Measurements from ENCODE around the gene EXD3. TPM values are rescaled to one million over a fixed set of nuclear protein-coding genes. Genes with fewer than 3 reads are reported as not detected.

The EXD3 gene
- total RNA-seq, 1 experiment from 2014 or later, result 1.9 TPM

DNA sequence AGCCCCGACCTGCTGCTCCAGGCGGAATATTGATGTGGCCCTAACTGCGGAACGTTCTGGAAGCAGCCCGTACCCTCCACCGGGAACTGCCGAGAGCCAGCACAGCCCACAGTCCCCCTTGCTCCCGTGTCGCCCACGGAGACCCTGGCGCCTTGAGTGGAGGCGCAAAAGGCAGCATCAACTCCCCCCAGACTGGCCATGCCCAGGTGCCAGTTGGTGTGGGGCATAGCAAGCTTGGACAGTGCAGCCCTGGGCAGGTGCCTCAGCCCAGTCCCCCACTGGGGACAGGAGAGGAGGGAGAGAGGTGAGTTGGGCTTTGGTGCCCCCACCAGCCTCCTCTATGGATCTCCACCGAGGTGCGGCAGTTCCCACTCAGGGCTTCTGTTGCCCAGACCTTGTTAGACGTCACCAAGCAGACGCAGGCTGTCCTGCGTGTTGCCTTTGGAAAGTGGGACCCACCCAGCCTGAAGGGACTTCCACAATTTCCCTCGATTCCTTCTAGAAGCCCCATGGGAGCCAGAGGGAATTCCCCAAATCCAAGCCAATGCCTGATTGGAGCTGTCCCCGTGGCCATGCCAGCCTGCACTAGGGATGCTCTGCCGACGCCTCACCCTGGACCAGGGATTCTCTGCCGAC lies 101.1 kb downstream of the EXD3 start:
- Histone ChIP-seq H3K9me3 (replicated peaks) (no peaks in the 10 kb centered on the region), H3K4me1 (no peaks in the 10 kb centered on the region), H3K27me3 (no peaks in the 10 kb centered on the region), H3K27ac (no peak overlapping the region), H3K4me3 (no peak overlapping the region), H3K36me3 (no peaks in the 10 kb centered on the region)
- no peak for DNase-seq

- no peak overlapping the region for H3K4me3 ChIP-seq
- H3K27ac ChIP-seq, result no peak overlapping the region
- H3K4me1 ChIP-seq, result no peaks in the 10 kb centered on the region
- H3K27me3 ChIP-seq, result no peaks in the 10 kb centered on the region
- DNase-seq, result no peak
- no peaks in the 10 kb centered on the region for H3K36me3 ChIP-seq
- H3K9me3 ChIP-seq (replicated peaks), result no peaks in the 10 kb centered on the region
Measured at GRCh38 chr9:137320555-137321384, 102.2 kb downstream of the EXD3 start.

DNA sequence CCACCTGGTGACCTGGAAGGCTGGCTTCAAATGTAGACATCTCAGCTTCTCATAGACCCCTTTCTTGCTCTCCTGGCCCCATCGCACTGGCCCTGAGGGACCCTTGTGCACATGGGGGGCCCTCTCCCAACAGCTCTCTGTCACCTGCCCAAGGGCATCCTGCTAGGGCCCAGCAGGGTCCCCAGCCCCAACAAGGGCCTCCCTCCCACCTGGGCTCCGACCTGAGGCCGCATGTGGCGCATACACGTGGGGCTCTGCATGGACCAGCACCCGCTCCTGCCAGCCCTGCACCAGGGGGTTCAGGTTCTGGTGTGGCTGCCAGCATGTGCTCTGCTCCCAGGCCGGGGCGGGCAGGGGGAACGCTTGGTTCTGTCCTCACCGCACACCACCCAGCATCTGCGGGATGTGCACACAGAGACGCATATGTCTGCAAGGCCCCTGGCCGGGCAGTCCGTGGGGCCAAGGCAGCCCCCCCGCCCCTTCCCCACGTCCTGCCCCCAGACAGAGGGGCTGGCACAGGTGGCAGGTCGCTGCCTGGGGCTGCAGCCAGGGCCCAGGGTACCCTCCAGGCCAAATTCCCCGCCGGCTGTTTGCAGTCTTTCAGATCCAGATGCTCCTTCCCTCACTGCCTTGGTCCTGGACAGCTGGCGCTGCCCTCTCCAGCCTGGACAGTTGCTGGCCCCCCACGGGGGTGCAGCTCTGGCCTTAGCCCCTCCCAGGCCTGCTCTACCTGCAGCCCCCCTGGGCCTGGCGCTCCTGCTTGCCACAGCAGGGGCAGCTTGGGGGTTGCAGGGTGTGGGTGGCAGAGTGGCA lies 103.0 kb downstream of the EXD3 start:
- no peak overlapping the region for H3K4me3 ChIP-seq
- no peaks in the 10 kb centered on the region for H3K4me1 ChIP-seq
- no peaks in the 10 kb centered on the region for H3K36me3 ChIP-seq
- no peak overlapping the region for H3K27ac ChIP-seq
- no peak for DNase-seq
- H3K27me3 ChIP-seq, result peaks cover 5% of the 10 kb centered on the region; the same call in 1 of the 2 replicates
- no peaks in the 10 kb centered on the region for H3K9me3 ChIP-seq (replicated peaks)

- H3K4me1 ChIP-seq, result no peaks in the 10 kb centered on the region
- DNase-seq, result peak in 1 of 2 experiments; percentile 14
- H3K27ac ChIP-seq, result no peak overlapping the region
Measured at GRCh38 chr9:137319011-137319738, 103.8 kb downstream of the EXD3 start.

DNA sequence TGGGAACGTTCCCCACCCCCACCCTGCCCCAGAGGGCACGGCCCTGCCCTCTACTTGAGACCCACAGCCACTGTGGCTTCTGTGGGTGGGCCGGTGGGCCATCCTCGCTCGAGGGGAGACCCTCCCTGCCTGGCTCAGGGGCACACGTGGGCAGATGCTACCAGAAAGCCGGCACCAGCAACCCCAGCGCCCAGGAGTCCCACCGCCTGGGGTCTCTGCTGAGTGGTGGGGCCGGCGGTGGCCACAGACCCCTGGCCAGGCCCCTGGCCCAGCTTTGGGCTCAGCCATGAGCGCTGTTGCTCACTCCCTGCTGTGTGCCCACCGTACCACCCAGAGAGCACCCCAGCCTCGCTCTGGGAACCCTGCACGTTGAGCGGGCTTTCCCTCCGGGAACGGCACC lies 104.4 kb downstream of the EXD3 start:
- Histone ChIP-seq H3K36me3 (no peaks in the 10 kb centered on the region), H3K4me3 (no peak overlapping the region), H3K4me1 (no peaks in the 10 kb centered on the region)

More at GRCh38 chr9:137319011-137319738, 103.8 kb downstream of the EXD3 start:
- no peaks in the 10 kb centered on the region for H3K9me3 ChIP-seq (replicated peaks)
- H3K4me3 ChIP-seq, result no peak overlapping the region
- peaks cover 10% of the 10 kb centered on the region for H3K27me3 ChIP-seq
- H3K36me3 ChIP-seq, result no peaks in the 10 kb centered on the region

DNA sequence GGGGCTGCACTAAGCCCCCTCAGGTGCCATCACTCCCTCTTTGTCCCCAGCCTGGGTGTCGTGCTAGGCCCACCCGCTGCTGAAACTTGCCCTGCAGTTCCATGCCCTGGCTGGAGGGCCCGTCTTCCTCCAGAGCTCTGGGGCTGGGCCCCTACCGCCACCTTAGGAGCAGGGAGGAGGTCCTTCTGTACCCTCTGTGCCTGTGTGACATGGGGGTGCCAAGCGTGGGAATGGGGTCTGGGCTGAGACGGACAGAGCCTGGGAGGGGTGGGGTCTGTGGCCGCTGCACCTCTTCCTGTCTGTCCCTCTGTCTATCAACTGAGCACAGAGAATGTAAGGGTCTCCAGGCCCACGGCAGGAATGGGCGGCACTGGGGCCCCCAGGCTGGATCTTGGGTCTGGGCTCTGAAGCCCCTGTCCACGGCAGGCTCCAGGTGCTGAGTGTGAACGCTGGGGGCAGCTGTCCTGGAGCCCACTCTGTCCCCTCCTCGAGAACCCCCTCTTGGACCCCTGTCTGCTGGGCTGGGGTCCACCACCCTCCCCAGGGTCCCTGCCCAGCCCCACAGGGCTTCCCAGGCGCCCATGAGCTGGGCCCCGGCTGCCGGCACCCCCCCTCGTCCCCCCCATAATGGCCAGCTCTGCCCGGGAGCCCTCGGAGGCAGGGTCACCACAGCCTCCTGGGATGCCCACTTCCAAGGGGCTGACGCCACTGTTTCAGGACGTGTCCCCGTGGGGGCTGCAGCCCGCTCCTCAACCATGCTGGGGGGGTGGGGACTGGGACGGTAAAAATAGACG lies 105.0 kb downstream of the EXD3 start:
- Histone ChIP-seq H3K4me1 (no peaks in the 10 kb centered on the region), H3K27ac (no peak overlapping the region), H3K36me3 (no peaks in the 10 kb centered on the region), H3K4me3 (no peak overlapping the region), H3K9me3 (replicated peaks) (no peaks in the 10 kb centered on the region), H3K27me3 (peaks cover 22% of the 10 kb centered on the region)
- DNase-seq, result no peak

More for the DNA sequence above, 104.4 kb downstream of the EXD3 start:
- H3K9me3 ChIP-seq (replicated peaks), result no peaks in the 10 kb centered on the region
- DNase-seq, result no peak
- H3K27me3 ChIP-seq, result peaks cover 16% of the 10 kb centered on the region
- no peak overlapping the region for H3K27ac ChIP-seq

- no peak overlapping the region for H3K27ac ChIP-seq
- peaks cover 23% of the 10 kb centered on the region for H3K27me3 ChIP-seq
- no peaks in the 10 kb centered on the region for H3K9me3 ChIP-seq (replicated peaks)
- H3K36me3 ChIP-seq, result no peaks in the 10 kb centered on the region
- no peak overlapping the region for H3K4me3 ChIP-seq
- no peaks in the 10 kb centered on the region for H3K4me1 ChIP-seq
- DNase-seq, result no peak
Measured at GRCh38 chr9:137317021-137317717, 105.8 kb downstream of the EXD3 start.

- no peak overlapping the region for H3K4me3 ChIP-seq
- H3K27me3 ChIP-seq, result peaks cover 29% of the 10 kb centered on the region
- DNase-seq, result no peak
- no peaks in the 10 kb centered on the region for H3K9me3 ChIP-seq (replicated peaks)
- H3K27ac ChIP-seq, result no peak overlapping the region
- H3K4me1 ChIP-seq, result no peaks in the 10 kb centered on the region
- no peaks in the 10 kb centered on the region for H3K36me3 ChIP-seq
Measured at GRCh38 chr9:137316012-137316981, 106.7 kb downstream of the EXD3 start.

DNA sequence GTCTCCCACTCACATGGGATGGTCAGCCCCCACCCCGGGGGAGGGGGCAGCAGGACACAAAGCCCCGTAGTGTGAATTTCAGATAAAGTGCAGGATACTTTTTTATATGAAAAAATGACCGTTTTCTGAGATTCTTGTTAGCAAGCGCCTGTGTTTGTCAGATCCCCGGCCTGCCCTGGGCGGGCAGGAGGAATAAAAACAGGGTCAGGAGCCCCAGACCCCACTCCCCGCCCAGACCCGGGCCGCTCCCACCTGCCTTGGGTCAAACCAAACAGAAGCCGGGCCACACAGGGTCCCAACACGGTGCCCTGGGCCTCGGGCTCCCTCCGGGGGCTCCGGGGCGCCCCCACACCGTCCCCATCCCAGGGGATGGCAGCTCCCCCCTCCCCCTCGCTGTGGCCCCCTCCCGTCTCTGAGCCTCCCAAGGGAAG lies 107.4 kb downstream of the EXD3 start:
- H3K9me3 ChIP-seq (replicated peaks), result no peaks in the 10 kb centered on the region
- H3K4me1 ChIP-seq, result no peaks in the 10 kb centered on the region
- H3K27me3 ChIP-seq, result peaks cover 29% of the 10 kb centered on the region
- no peak overlapping the region for H3K4me3 ChIP-seq
- H3K36me3 ChIP-seq, result no peaks in the 10 kb centered on the region
- H3K27ac ChIP-seq, result no peak overlapping the region
- no peak for DNase-seq

- H3K4me1 ChIP-seq, result no peaks in the 10 kb centered on the region
- DNase-seq, result no peak
- H3K27ac ChIP-seq, result no peak overlapping the region
- peaks cover 29% of the 10 kb centered on the region for H3K27me3 ChIP-seq
- no peaks in the 10 kb centered on the region for H3K9me3 ChIP-seq (replicated peaks)
- H3K36me3 ChIP-seq, result no peaks in the 10 kb centered on the region
- no peak overlapping the region for H3K4me3 ChIP-seq
Measured at GRCh38 chr9:137314561-137315560, 108.1 kb downstream of the EXD3 start.

GRCh38 chr9:137313956-137314560 lies 108.9 kb downstream of the EXD3 start:
- H3K4me1 ChIP-seq, result no peaks in the 10 kb centered on the region
- no peak for DNase-seq
- no peak overlapping the region for H3K4me3 ChIP-seq

More at GRCh38 chr9:137313956-137314560, 108.9 kb downstream of the EXD3 start:
- Histone ChIP-seq H3K9me3 (replicated peaks) (no peaks in the 10 kb centered on the region), H3K27ac (no peak overlapping the region), H3K36me3 (no peaks in the 10 kb centered on the region), H3K27me3 (peaks cover 33% of the 10 kb centered on the region)

All from SJCRH30 (cell line).